ENCODE data around the gene GNB1.

The GNB1 gene

DNA sequence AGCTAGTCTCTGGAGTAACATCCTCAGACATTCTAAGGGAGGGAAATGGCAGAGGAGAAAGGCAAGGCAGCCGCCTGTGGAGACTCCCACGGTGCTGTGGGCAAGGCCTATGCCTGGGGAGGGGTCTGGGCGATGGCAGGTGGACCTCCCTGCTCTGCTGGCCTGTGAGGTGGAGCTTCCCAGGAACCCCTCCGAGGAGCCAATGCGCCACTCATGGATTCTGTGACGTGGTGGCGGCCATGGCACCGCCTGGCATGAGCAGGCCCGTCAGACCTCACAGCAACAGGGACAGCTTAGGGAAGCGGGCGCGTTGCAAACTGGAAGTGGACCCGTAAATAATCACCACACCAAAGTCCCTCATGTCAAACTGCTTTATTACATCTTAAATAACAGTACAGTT, 106.0 kb downstream of the GNB1 start:
- TF ChIP-seq, protein P1, sequence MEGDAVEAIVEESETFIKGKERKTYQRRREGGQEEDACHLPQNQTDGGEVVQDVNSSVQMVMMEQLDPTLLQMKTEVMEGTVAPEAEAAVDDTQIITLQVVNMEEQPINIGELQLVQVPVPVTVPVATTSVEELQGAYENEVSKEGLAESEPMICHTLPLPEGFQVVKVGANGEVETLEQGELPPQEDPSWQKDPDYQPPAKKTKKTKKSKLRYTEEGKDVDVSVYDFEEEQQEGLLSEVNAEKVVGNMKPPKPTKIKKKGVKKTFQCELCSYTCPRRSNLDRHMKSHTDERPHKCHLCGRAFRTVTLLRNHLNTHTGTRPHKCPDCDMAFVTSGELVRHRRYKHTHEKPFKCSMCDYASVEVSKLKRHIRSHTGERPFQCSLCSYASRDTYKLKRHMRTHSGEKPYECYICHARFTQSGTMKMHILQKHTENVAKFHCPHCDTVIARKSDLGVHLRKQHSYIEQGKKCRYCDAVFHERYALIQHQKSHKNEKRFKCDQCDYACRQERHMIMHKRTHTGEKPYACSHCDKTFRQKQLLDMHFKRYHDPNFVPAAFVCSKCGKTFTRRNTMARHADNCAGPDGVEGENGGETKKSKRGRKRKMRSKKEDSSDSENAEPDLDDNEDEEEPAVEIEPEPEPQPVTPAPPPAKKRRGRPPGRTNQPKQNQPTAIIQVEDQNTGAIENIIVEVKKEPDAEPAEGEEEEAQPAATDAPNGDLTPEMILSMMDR (IDR thresholded peaks at IDR 0.05; ENCODE audit: poor library complexity, severe bottlenecking), result no peak
- ATAC-seq (ENCODE audit: low read depth) (no peak), DNase-seq (ENCODE audit: low spot score) (no peak)
- H3K4me1 ChIP-seq (ENCODE audit: insufficient read depth, poor library complexity, severe bottlenecking), result peaks cover 23% of the 10 kb centered on the region
- no peaks in the 10 kb centered on the region for H3K9me3 ChIP-seq (ENCODE audit: severe bottlenecking)
- no peak overlapping the region for H3K4me3 ChIP-seq (ENCODE audit: severe bottlenecking)
- no peaks in the 10 kb centered on the region for H3K27me3 ChIP-seq (ENCODE audit: insufficient read depth, poor library complexity, severe bottlenecking)
- H3K27ac ChIP-seq (ENCODE audit: poor library complexity, severe bottlenecking), result peak overlapping the region; percentile 30
- H3K36me3 ChIP-seq (ENCODE audit: low read depth), result peaks cover 50% of the 10 kb centered on the region

DNA sequence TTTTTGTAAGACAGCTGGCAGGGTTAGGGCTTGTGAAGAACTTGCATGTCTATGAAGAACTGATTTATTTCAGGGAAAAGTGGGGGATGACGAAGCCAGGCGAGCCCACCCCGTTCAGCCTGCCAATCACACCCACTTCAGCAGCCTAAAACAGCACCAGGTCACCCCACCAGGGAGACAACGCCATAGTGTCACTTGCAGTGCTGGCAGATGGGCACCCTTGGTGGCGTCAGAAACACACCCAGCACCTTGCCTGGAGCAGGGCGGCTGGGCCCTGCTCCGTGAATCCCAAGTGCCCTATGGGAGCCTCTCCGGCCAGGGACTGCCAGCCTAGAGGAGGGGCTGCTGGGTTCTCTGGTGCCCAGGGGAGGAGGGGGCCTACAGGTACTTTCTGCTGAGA, 107.6 kb downstream of the GNB1 start:
- no peaks in the 10 kb centered on the region for H3K9me3 ChIP-seq (ENCODE audit: severe bottlenecking)
- DNase-seq (ENCODE audit: low spot score) (no peak), ATAC-seq (ENCODE audit: low read depth) (no peak)
- TF ChIP-seq, protein P1 (IDR thresholded peaks at IDR 0.05; ENCODE audit: poor library complexity, severe bottlenecking), result no peak
- no peaks in the 10 kb centered on the region for H3K27me3 ChIP-seq (ENCODE audit: insufficient read depth, poor library complexity, severe bottlenecking)
- peaks cover 35% of the 10 kb centered on the region for H3K36me3 ChIP-seq (ENCODE audit: low read depth)
- H3K4me3 ChIP-seq (ENCODE audit: severe bottlenecking), result no peak overlapping the region
- H3K27ac ChIP-seq (ENCODE audit: poor library complexity, severe bottlenecking), result peak overlapping the region; percentile 60
- H3K4me1 ChIP-seq (ENCODE audit: insufficient read depth, poor library complexity, severe bottlenecking), result peaks cover 25% of the 10 kb centered on the region

DNA sequence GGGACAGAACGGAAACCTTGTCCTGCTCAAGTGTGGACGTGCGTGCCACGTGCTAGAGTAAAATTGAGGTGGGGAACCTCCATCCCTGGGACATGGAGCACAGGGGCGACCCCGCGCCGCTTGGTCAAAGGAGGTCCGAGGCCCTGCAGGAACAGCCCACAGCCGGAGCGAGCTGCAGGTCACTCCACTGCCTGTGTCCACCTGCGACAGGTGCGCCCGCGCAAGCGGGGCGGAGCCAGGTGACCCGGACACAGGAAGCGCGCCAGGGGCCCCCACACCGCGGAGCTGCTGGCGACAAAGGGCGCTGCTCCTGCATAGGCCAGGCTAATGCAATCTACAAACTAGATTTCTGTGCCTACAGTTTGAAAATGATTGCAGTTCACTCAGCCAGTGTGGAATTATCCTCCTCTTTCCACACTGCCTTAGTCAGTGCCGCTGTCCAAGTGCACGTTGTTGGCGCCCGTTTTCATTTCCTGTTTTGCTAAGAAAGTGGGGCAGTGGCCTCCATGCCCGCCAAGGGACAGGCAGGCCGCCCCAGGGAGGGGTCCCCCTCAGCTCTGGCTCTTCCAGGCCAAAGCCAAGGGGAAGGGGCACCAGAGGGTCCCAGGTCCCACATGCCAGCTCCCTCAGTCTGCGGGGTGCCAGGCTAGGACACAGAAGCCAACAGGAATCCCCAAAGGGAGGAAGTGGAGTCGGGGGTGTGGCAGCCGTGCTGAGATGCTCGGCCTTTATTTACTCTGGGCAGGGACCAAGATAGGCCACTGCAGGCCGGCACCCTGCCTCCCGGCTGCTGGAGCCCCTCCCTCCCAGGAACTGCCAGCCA, 108.3 kb downstream of the GNB1 start:
- Histone ChIP-seq H3K36me3 (ENCODE audit: low read depth) (peaks cover 28% of the 10 kb centered on the region), H3K9me3 (ENCODE audit: severe bottlenecking) (no peaks in the 10 kb centered on the region), H3K4me1 (ENCODE audit: insufficient read depth, poor library complexity, severe bottlenecking) (peaks cover 25% of the 10 kb centered on the region), H3K27ac (ENCODE audit: poor library complexity, severe bottlenecking) (peak overlapping the region; percentile 60), H3K4me3 (ENCODE audit: severe bottlenecking) (peak overlapping the region; percentile 16), H3K27me3 (ENCODE audit: insufficient read depth, poor library complexity, severe bottlenecking) (no peaks in the 10 kb centered on the region)
- ATAC-seq (ENCODE audit: low read depth) (peak; percentile 72), DNase-seq (ENCODE audit: low spot score) (no peak)
- TF ChIP-seq, protein P1 (IDR thresholded peaks at IDR 0.05; ENCODE audit: poor library complexity, severe bottlenecking), result no peak

DNA sequence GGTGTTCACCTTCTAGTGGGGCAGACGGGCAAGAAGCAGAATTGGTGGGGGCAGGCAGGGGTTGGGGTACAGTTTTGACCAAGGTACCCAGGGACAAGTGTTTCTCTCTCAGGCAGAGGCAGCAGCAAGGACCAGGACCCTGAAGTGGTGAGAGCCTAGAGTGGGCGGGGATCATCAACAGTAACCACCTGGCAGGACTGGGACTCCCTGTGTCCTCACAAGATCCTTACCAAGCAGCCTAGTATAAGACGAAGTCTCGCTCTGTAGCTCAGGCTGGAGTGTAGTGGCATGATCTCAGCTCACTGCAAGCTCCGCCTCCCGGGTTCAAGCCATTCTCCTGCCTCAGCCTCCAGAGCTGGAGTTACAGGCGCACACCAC, 109.4 kb downstream of the GNB1 start:
- TF ChIP-seq, protein P1 (IDR thresholded peaks at IDR 0.05; ENCODE audit: poor library complexity, severe bottlenecking), result no peak
- Histone ChIP-seq H3K36me3 (ENCODE audit: low read depth) (peaks cover 17% of the 10 kb centered on the region), H3K4me1 (ENCODE audit: insufficient read depth, poor library complexity, severe bottlenecking) (peaks cover 25% of the 10 kb centered on the region), H3K27me3 (ENCODE audit: insufficient read depth, poor library complexity, severe bottlenecking) (no peaks in the 10 kb centered on the region), H3K27ac (ENCODE audit: poor library complexity, severe bottlenecking) (peak overlapping the region; percentile 60), H3K4me3 (ENCODE audit: severe bottlenecking) (no peak overlapping the region), H3K9me3 (ENCODE audit: severe bottlenecking) (no peaks in the 10 kb centered on the region)
- no peak for DNase-seq (ENCODE audit: low spot score)
- ATAC-seq (ENCODE audit: low read depth), result no peak

Data from RWPE2 (cell line).